Fibroblast of peridontal ligament (primary cell): Measurements from ENCODE around the gene UBQLNL.

ENCODE experiments used
- DNase-seq: peaks from one replicate; pipeline ENCODE4 v3.0.0-alpha.2; 2010; ENCODE audit errors: extremely low read depth

The UBQLNL gene, protein sequence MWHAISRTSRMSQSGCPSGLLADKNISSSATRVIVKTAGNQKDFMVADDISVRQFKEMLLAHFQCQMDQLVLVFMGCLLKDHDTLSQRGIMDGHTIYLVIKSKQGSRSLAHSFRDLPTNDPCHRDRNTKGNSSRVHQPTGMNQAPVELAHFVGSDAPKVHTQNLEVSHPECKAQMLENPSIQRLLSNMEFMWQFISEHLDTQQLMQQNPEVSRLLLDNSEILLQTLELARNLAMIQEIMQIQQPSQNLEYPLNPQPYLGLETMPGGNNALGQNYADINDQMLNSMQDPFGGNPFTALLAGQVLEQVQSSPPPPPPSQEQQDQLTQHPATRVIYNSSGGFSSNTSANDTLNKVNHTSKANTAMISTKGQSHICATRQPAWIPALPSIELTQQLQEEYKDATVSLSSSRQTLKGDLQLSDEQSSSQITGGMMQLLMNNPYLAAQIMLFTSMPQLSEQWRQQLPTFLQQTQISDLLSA

GRCh38 chr11:5516599-5516998 lies at the start of gene UBQLNL:
UBQLNL (minus strand) TSS chr11:5516699; CDS start chr11:5516441, 258 bp downstream.
- no peak for DNase-seq

- peak; percentile 7 for DNase-seq
Observed at GRCh38 chr11:5564259-5565019, 47.9 kb upstream of the UBQLNL start.

DNA sequence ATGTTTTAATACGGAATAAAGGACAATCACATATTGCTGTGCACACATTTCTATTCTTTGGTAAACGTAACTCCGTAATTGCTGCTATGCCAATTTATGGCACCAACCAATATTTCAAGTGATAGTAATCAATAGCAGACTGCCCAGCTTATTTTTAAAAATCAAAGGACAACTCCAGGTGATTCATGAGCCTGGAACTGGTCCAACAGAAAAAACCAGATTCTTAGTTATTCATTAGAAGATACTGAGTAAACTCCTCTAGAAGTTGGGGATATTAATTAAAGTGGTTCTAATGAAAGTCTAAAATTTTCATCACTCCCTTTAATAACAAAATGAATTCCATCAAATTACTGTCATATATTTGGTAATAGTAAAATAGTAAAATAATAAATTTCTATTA lies 41.3 kb upstream of the UBQLNL start:
- no peak for DNase-seq

GRCh38 chr11:5556596-5557188 lies 40.2 kb upstream of the UBQLNL start:
- no peak for DNase-seq

- DNase-seq, result peak; percentile 12
Observed at GRCh38 chr11:5553343-5553742, 36.8 kb upstream of the UBQLNL start.

DNA sequence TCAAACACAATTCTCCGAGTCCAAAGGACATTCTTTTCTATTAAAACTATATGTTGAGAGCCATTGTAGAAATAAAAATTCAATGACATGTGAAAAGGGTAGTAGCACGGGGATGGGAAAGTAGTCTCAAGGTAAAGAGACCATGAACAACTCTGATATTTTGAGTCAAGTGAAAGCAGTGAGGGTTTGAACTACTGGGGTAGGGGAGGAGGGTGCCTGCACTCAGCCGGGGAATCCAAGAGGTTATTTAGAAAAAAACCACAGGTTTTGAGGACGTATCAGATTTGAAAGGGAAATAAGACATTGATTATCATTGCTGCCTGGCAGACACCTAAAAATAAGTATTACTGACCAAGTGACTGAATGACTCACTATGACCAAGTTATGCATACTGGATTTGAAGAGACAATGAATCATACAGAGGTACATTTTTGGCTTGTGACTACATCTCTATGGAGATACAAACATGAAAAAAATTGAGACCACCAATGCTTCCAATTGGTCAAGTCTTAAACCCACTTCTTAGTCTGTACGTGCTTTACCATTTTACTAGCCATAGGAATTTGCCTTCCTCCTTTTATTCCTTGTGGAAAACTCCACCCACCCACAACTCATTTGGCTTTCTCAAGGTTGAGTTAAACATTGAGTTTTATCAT lies 34.1 kb upstream of the UBQLNL start:
- peak; percentile 69 for DNase-seq

DNA sequence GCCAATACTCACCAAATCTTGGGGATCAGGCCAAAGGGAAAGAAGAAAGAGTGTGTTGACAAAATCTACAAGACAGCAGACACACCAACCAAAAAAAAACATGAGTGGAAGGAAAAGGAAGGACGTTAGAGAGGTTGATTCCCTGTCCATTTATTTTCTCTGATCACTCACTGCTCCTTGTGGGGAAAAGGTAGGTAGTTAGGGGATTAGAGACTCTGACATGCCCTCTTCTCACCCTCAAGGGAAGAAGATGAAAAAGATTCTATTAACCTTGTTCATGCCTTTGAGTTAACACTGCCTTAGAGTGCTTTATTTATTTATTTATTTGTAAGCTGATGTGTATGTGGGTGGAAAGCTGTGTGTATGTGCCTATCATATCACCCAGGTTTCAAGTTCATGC lies 31.9 kb upstream of the UBQLNL start, which contains the start of gene OR52H1:
OR52H1 (minus strand) TSS at position 101 of the 400 bp plus-strand sequence. CDS start 3,035 bp downstream, outside the sequence.
- no peak for DNase-seq

DNA sequence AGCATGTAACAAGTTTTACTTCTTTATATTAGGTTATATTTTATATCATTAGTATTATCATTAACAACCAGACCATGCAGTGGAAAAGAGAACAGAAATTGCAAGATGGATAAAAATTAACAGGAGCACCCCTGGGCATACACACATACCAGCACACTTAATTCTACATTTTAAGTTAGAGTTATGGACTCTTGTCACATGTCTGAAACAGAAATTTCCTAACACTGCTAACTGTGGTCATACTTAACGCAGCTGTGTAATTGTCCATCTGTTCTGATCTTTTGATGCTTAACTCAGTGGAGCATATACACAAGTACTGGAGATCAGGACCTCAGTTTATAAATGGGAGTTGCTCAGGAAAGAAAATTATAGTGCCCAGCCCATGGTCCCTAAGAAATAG lies 31.5 kb upstream of the UBQLNL start:
- DNase-seq, result no peak

GRCh38 chr11:5546457-5546856 lies 30.0 kb upstream of the UBQLNL start:
- DNase-seq, result peak; percentile 41

- DNase-seq, result no peak
Observed at GRCh38 chr11:5541427-5541826, 24.9 kb upstream of the UBQLNL start.

- no peak for DNase-seq
Observed at GRCh38 chr11:5536482-5536881, 20.0 kb upstream of the UBQLNL start.

GRCh38 chr11:5534046-5534445 lies 17.5 kb upstream of the UBQLNL start:
- no peak for DNase-seq

DNA sequence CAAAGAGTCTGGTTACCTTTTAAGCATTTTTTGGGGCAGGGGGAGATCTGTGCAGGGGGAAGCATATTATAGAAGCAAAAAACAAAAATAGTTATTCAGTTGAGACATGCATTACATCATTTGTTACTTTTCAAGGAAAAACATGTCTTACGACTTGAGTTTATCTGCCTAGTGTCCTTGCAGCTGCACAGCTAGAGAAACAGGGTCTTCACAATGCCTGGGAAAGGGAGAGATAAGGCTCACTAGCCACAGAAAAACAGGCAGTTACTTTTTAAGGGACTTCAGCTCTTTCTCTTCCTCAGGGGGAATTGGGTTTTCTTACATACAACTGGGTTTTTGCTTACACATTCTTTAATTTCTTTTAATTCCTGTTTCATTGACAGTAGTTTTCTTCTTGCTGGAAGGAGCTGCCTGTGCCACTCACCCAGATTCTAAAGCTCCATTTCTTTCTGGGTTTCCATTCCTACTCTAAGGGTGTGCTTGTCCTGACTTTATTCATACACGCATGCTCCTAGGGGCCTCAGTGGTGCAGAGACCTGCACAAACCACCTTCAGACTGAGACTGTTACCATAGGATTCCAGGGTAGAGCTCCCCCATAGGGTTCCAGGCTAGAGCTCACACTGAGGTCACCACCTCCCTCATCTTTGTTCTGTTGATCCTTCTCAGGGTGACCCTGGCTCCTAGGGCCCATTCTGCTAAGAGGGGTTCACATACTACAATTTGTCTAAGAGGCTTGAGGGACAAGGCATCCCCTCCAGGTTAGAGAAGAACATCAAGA lies 14.7 kb upstream of the UBQLNL start:
- no peak for DNase-seq

GRCh38 chr11:5528495-5528894 lies 12.0 kb upstream of the UBQLNL start:
- DNase-seq, result no peak

- no peak for DNase-seq
Observed at GRCh38 chr11:5527716-5528115, 11.2 kb upstream of the UBQLNL start.

GRCh38 chr11:5524756-5525155 lies 8.3 kb upstream of the UBQLNL start:
- no peak for DNase-seq

DNA sequence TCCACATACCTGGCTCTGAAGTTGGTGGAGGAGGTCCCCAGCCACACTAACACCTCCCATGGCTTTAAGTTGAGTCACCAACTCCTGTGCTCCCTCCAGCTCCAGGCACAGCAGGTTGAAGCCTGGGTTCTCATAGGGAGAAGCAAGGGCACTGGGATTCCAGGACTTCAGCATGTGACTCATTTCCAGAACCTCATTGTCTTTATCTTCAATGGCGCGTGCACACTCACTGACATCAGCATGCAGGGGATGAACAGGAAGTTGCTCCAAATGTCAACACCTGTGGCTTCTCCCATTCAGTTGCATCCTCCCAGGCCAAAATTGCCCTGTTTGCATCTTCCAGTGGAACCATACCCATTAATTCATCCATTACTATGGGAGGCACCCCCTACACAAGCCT lies 5.8 kb upstream of the UBQLNL start:
- no peak for DNase-seq

DNA sequence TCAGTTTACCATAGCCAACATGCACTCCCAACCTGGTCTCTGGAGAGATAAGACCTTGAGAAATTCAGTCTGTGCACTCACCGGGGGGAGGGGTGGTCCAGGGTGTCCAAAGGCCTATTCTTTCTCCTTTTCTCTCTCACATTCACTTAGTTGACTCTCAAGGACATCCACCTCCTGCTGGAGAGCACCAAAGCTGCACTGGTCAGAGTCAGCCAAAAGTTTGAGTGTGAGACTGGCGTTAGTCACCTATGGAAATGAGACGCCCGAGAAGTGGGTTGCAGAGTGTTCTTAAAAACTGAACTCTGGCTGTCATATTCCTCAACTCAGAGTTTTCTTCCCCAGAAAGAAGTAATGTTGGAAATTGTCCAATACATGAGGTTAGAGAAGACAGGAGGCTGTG lies 5.0 kb upstream of the UBQLNL start:
- DNase-seq, result no peak

DNA sequence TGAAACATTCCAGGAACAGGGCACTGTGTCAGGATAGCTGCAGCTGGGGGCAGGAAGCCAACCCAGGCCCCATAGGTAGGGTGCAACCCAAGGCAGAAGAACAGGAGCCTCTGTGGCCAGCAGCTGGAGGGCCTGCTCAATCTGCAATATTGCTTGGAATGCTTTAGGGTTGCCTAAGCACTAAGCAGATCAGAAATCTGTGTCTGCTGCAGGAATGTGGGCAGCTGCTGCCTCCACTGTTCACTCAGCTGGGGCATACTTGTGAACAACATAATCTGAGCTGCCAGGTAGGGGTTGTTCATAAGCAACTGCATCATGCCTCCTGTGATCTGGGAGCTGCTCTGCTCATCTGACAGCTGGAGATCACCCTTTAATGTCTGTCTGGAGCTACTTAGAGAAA lies 1.7 kb downstream of the UBQLNL start:
- no peak for DNase-seq

DNA sequence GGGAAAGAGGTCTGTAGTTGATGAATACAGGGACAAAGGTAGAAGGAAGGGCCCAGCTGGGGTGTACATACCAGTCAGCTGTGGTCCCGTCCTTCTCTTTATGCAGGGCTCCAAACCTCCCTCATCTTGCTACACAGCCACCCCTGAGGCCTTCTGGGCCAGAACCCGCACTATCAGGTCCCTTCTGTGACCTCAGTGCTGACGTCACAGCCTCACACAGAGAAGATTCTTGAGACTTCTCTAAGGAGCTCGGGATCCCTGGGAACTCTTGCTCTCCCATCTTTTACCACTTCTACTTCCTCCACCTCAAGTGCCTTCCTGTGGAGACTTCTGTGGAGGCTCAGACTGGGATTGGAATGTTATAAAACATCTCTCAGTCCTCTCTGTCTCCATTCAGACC lies 6.7 kb downstream of the UBQLNL start, which contains the start of gene UBQLN3:
UBQLN3 (minus strand) TSS at position 155 of the 400 bp plus-strand sequence. CDS start 399 bp downstream, outside the sequence.
- DNase-seq, result no peak

DNA sequence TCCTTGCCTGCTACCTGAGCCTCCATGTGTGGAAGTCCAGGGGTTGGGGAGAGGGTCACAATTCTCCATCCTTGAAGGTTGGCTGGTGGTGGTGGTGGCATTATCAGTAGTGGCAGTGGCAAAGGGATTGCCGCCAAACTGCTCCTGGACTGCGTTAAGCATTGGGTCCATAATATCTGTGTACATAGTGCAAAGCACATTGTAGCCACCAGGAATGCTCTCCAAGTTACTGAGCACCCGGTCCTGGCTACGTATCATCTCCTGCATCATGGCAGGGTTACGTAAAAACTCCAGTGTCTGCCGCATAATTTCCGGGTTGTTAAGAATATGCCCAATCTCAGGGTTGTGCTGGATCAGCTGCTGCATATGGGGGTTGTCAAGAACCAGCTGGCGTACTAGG lies 7.9 kb downstream of the UBQLNL start:
- no peak for DNase-seq
